Activated CD8-positive, alpha-beta T cell treated with anti-CD3 and anti-CD28 coated beads for 36 hours (primary cell): ENCODE data around the gene LINC01488. TPM values are rescaled to one million over a fixed set of nuclear protein-coding genes. Genes with fewer than 3 reads are reported as not detected.

ENCODE experiments used
- ATAC-seq: fragments of 200-7000 bp; cut with Tn5 transposase; one replicate; pipeline ENCODE4 v1.10.0; 2021; ENCODE audit warnings: mild to moderate bottlenecking, moderate library complexity
- CTCF ChIA-PET: fragments of 350-600 bp; sonication (Branson Sonifier 250); formaldehyde crosslinking; loops from one replicate; lab custom pipeline; 2021; ENCODE audit warnings: antibody characterized with exemption; lab: Charles Lee
- POLR2A ChIA-PET: fragments of 350-600 bp; sonication (Branson Sonifier 250); formaldehyde crosslinking; loops from one replicate; lab custom pipeline; 2021; ENCODE audit warnings: antibody characterized with exemption; lab: Charles Lee
- DNase-seq: peaks from one replicate; pipeline ENCODE4 v3.0.0-alpha.2; 2020
- H3K27ac Mint-ChIP-seq: one replicate; pipeline ENCODE4 v1.8.0; 2021; ENCODE audit warnings: mild to moderate bottlenecking, mixed read lengths
- H3K27me3 Mint-ChIP-seq: one replicate; pipeline ENCODE4 v1.8.0; 2021; ENCODE audit warnings: mixed read lengths
- H3K36me3 Mint-ChIP-seq: one replicate; pipeline ENCODE4 v1.8.0; 2021; ENCODE audit warnings: low read depth, mixed read lengths
- H3K4me1 Mint-ChIP-seq: one replicate; pipeline ENCODE4 v1.8.0; 2021; ENCODE audit warnings: low read depth, mixed read lengths
- H3K4me3 Mint-ChIP-seq: one replicate; pipeline ENCODE4 v1.8.0; 2021; ENCODE audit warnings: mild to moderate bottlenecking, moderate library complexity, mixed read lengths
- H3K9me3 Mint-ChIP-seq: one replicate; pipeline ENCODE4 v1.8.0; 2021; ENCODE audit warnings: mixed read lengths
- CTCF ChIP-seq: fragments of 200-600 bp; IDR thresholded peaks from one replicate; pipeline ENCODE4 v1.8.0; 2022; ENCODE audit warnings: antibody characterized with exemption, mild to moderate bottlenecking
- intact Hi-C: fragments of 100-400 bp; cut with micrococcal nuclease; formaldehyde crosslinking; loops from one replicate; pipeline ENCODE4 v1.10.0; 2022
- total RNA-seq, 2 experiments: library from RNA; stranded (reverse); gene quantifications; one replicate each; pipeline ENCODE4 v1.2.3, GENCODE V29; 2021

LINC01488 gene
- total RNA-seq, 2 experiments from 2014 or later, result not detected

- no peak for TF ChIP-seq CTCF
- POLR2A ChIA-PET, result no interaction called here
- peaks cover 7% of the 10 kb centered on the region for H3K4me1 Mint-ChIP-seq
- no peaks in the 10 kb centered on the region for H3K36me3 Mint-ChIP-seq
- CTCF ChIA-PET, result no interaction called here
- H3K9me3 Mint-ChIP-seq, result no peaks in the 10 kb centered on the region
- H3K27me3 Mint-ChIP-seq, result peaks cover 17% of the 10 kb centered on the region
- no peak overlapping the region for H3K4me3 Mint-ChIP-seq
- ATAC-seq, result no peak
- intact Hi-C loops, result no loop called here
- H3K27ac Mint-ChIP-seq, result no peak overlapping the region
- DNase-seq, result no peak
These were observed 43.1 kb upstream of the LINC01488 start for GRCh38 chr11:69438286-69438920.

- DNase-seq, result no peak
These were observed 42.3 kb upstream of the LINC01488 start for GRCh38 chr11:69439127-69439526.

GRCh38 chr11:69439651-69440464, 41.6 kb upstream of the LINC01488 start:
- H3K27ac Mint-ChIP-seq, result no peak overlapping the region
- no peaks in the 10 kb centered on the region for H3K9me3 Mint-ChIP-seq
- DNase-seq (no peak), ATAC-seq (no peak)
- ChIA-PET CTCF (no interaction called here), POLR2A (interaction anchor here (0.7 kb wide), 1 partner anchor 14 kb away, joined by 4 read pairs; no protein-coding TSS in a partner anchor)
- peaks cover 12% of the 10 kb centered on the region for H3K27me3 Mint-ChIP-seq
- H3K36me3 Mint-ChIP-seq, result no peaks in the 10 kb centered on the region
- H3K4me3 Mint-ChIP-seq, result no peak overlapping the region
- intact Hi-C loops, result loop anchor here (10.0 kb wide), 1 partner anchor 145 kb away; the partner anchor contains the start of gene MYEOV
- H3K4me1 Mint-ChIP-seq, result peaks cover 16% of the 10 kb centered on the region
- no peak for TF ChIP-seq CTCF

More at GRCh38 chr11:69439127-69439526, 42.3 kb upstream of the LINC01488 start:
- ChIA-PET CTCF (no interaction called here), POLR2A (no interaction called here)
- Mint-ChIP-seq H3K27ac (no peak overlapping the region), H3K4me3 (no peak overlapping the region), H3K9me3 (no peaks in the 10 kb centered on the region), H3K4me1 (peaks cover 12% of the 10 kb centered on the region), H3K27me3 (peaks cover 10% of the 10 kb centered on the region), H3K36me3 (no peaks in the 10 kb centered on the region)
- intact Hi-C loops, result no loop called here
- TF ChIP-seq CTCF, result no peak
- ATAC-seq, result no peak

- no peak for DNase-seq
- intact Hi-C loops, result loop anchor here (10.0 kb wide), 1 partner anchor 146 kb away; the partner anchor contains the start of gene MYEOV
- no peak overlapping the region for H3K4me3 Mint-ChIP-seq
- H3K4me1 Mint-ChIP-seq, result peaks cover 16% of the 10 kb centered on the region
- POLR2A ChIA-PET, result interaction anchor here (0.6 to 0.7 kb wide), 2 partner anchors 15 to 21 kb away, joined by 3 to 4 read pairs; no protein-coding TSS in a partner anchor
- H3K27ac Mint-ChIP-seq, result no peak overlapping the region
- H3K36me3 Mint-ChIP-seq, result no peaks in the 10 kb centered on the region
- H3K27me3 Mint-ChIP-seq, result peaks cover 8% of the 10 kb centered on the region
- CTCF ChIA-PET, result no interaction called here
- TF ChIP-seq CTCF, result no peak
- no peak for ATAC-seq
- H3K9me3 Mint-ChIP-seq, result no peaks in the 10 kb centered on the region
These were observed 40.6 kb upstream of the LINC01488 start for GRCh38 chr11:69440876-69441275.
